HepG2 (cell line): ENCODE data around the gene ZDHHC21. TPM values are rescaled to one million over a fixed set of nuclear protein-coding genes. Genes with fewer than 3 reads are reported as not detected.

Experiments used
- BRCA1 ChIP-seq: sonication (generic); formaldehyde crosslinking; IDR thresholded peaks from 2 replicates; pipeline ENCODE4 v1.4.0; 2020; ENCODE audit warnings: missing genetic modification reagents
- EED ChIP-seq: sonication (generic); formaldehyde crosslinking; IDR thresholded peaks from 2 replicates; pipeline ENCODE4 v1.5.0; 2020; ENCODE audit warnings: mild to moderate bottlenecking, missing genetic modification reagents
- KLF9 ChIP-seq: IDR thresholded peaks from 2 replicates; pipeline ENCODE4 v1.6.1; 2016; ENCODE audit warnings: low read depth
- MIER3 ChIP-seq: IDR thresholded peaks from 2 replicates; pipeline ENCODE4 v1.6.1; 2016; ENCODE audit warnings: missing compliant biosample characterization, borderline replicate concordance
- NR3C1 ChIP-seq: sonication (generic); formaldehyde crosslinking; IDR thresholded peaks from 2 replicates; pipeline ENCODE4 v1.4.0; 2020; ENCODE audit warnings: missing genetic modification reagents
- PAF1 ChIP-seq: IDR thresholded peaks from 2 replicates; pipeline ENCODE4 v1.6.1; 2016; ENCODE audit warnings: missing genetic modification reagents, missing compliant biosample characterization
- PHF21A ChIP-seq: sonication (generic); formaldehyde crosslinking; IDR thresholded peaks from 2 replicates; pipeline ENCODE4 v1.5.0; 2020; ENCODE audit warnings: mild to moderate bottlenecking, missing genetic modification reagents
- PHF8 ChIP-seq: sonication (generic); formaldehyde crosslinking; IDR thresholded peaks from 2 replicates; pipeline ENCODE4 v1.5.0; 2020; ENCODE audit warnings: missing genetic modification reagents
- REPIN1 ChIP-seq: sonication (generic); formaldehyde crosslinking; IDR thresholded peaks from 2 replicates; pipeline ENCODE4 v1.8.0; 2022; ENCODE audit warnings: missing genetic modification reagents, low read depth, mild to moderate bottlenecking, borderline replicate concordance
- STAT5B ChIP-seq: sonication (generic); formaldehyde crosslinking; IDR thresholded peaks from 2 replicates; pipeline ENCODE4 v1.4.0; 2020; ENCODE audit warnings: missing genetic modification reagents
- YY1 ChIP-seq: IDR thresholded peaks from 2 replicates; pipeline ENCODE4 v1.6.1; 2011; ENCODE audit warnings: low read length, low read depth, moderate library complexity, mild to moderate bottlenecking; ENCODE audit not compliant: insufficient read depth, insufficient replicate concordance
- ZBTB7A ChIP-seq: sonication (generic); formaldehyde crosslinking; IDR thresholded peaks from 2 replicates; pipeline ENCODE4 v1.8.0; 2022; ENCODE audit warnings: mild to moderate bottlenecking, missing genetic modification reagents
- ZFP36 ChIP-seq: fragments of 150-350 bp; IDR thresholded peaks from 2 replicates; pipeline ENCODE4 v1.6.1; 2018; ENCODE audit warnings: borderline replicate concordance, low read length, low read depth; ENCODE audit not compliant: partially characterized antibody
- ZNF382 ChIP-seq: sonication (generic); formaldehyde crosslinking; IDR thresholded peaks from 2 replicates; pipeline ENCODE4 v1.5.0; 2020; ENCODE audit warnings: missing genetic modification reagents, mild to moderate bottlenecking, borderline replicate concordance
- ZNF441 ChIP-seq: sonication (generic); formaldehyde crosslinking; IDR thresholded peaks from 2 replicates; pipeline ENCODE4 v1.7.0; 2021; ENCODE audit warnings: missing genetic modification reagents, borderline replicate concordance
- ZNF530 ChIP-seq: sonication (generic); formaldehyde crosslinking; IDR thresholded peaks from 2 replicates; pipeline ENCODE4 v1.5.0; 2020; ENCODE audit warnings: low read depth, mild to moderate bottlenecking, missing genetic modification reagents
- ZNF766 ChIP-seq: sonication (generic); formaldehyde crosslinking; IDR thresholded peaks from 2 replicates; pipeline ENCODE4 v1.5.0; 2020; ENCODE audit warnings: missing genetic modification reagents, borderline replicate concordance
- ZNF792 ChIP-seq: IDR thresholded peaks from 2 replicates; pipeline ENCODE4 v1.6.1; 2016
- polyA plus RNA-seq, 8 experiments: library from polyadenylated mRNA; depleted of rRNA in 3 of 8; stranded (reverse) in 7 of 8; unstranded in 1 of 8; fragments of >200 nt; fragmentation: Illumina TruSeq in 4 of 8; extraction: Trizol in 4 of 8; gene quantifications; 2 replicates each; pipeline versions ENCODE4 v1.2.1 to v1.2.3, GENCODE V29; 2011 to 2016; ENCODE audit warnings: low read depth in 4 of 8, missing spikeins in 1 of 8, mixed read lengths in 1 of 8; ENCODE audit not compliant: insufficient read depth in 1 of 8
- total RNA-seq, 5 experiments: library from RNA; depleted of rRNA; stranded (reverse); fragments of >200 nt; fragmentation: Illumina TruSeq; extraction: Trizol; gene quantifications; 2 replicates each; pipeline ENCODE4 v1.2.3, GENCODE V29; 2016; ENCODE audit warnings: low read depth in 1 of 5
- TF ChIP-seq, protein P1 (sequence below): sonication (generic); formaldehyde crosslinking; IDR thresholded peaks from 2 replicates; pipeline ENCODE4 v1.5.1; 2020; ENCODE audit warnings: missing genetic modification reagents, mild to moderate bottlenecking, borderline replicate concordance
- TF ChIP-seq, protein P2 (sequence below): sonication (generic); formaldehyde crosslinking; IDR thresholded peaks from 2 replicates; pipeline ENCODE4 v1.4.0; 2020; ENCODE audit warnings: mild to moderate bottlenecking, missing genetic modification reagents
- TF ChIP-seq, protein P3 (sequence below): sonication (generic); formaldehyde crosslinking; IDR thresholded peaks from 2 replicates; pipeline ENCODE4 v1.5.0; 2020; ENCODE audit warnings: missing genetic modification reagents
- TF ChIP-seq, protein P4 (sequence below): sonication (generic); formaldehyde crosslinking; conservative IDR thresholded peaks from 2 replicates; pipeline ENCODE4 v1.4.0; 2020; ENCODE audit warnings: missing genetic modification reagents
- TF ChIP-seq, protein P5 (sequence below): IDR thresholded peaks from 2 replicates; pipeline ENCODE4 v1.6.1; 2016

The ZDHHC21 gene
- total and polyA plus RNA-seq, 2 of the 13 experiments (the other 11 are each of a cell fraction or from before 2014, with no cell fraction given), result 2.4 to 3.7 TPM

DNA sequence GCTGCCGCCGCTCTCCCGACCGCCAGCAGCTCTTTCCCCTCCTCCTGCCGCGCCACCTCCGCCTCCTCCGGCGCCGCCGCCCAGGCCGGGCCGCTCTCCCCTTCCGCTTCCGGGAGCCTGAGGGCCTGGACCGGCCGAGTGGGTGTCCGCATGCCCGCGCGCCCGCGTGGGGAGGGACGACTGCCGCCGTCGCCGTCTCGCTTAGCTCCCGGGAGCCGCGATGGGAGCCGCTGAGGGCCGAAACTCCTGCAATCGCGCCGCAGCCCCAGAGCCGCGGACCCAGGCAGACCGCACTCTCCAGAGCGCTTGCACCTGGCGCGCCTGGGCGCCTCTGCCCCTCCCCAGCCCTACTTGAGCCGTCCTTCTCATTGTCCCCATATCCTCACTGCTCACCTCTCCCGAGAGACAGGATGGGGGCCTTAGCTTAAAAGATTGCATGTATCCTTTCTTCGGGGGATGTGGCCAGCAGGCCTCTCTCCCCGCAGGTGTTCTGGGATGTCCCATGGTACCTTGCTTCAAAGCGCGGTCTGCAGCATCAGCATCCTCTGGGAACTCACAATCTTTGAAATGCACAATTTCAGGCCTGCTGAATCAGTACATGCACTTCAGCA lies at the start of gene ZDHHC21 (continued):
- TF ChIP-seq, protein P1, sequence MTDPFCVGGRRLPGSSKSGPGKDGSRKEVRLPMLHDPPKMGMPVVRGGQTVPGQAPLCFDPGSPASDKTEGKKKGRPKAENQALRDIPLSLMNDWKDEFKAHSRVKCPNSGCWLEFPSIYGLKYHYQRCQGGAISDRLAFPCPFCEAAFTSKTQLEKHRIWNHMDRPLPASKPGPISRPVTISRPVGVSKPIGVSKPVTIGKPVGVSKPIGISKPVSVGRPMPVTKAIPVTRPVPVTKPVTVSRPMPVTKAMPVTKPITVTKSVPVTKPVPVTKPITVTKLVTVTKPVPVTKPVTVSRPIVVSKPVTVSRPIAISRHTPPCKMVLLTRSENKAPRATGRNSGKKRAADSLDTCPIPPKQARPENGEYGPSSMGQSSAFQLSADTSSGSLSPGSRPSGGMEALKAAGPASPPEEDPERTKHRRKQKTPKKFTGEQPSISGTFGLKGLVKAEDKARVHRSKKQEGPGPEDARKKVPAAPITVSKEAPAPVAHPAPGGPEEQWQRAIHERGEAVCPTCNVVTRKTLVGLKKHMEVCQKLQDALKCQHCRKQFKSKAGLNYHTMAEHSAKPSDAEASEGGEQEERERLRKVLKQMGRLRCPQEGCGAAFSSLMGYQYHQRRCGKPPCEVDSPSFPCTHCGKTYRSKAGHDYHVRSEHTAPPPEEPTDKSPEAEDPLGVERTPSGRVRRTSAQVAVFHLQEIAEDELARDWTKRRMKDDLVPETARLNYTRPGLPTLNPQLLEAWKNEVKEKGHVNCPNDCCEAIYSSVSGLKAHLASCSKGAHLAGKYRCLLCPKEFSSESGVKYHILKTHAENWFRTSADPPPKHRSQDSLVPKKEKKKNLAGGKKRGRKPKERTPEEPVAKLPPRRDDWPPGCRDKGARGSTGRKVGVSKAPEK (CRISPR knock-in tag), result no peak
- no peak for TF ChIP-seq NR3C1 (CRISPR knock-in tag)
- TF ChIP-seq ZNF441, result peak; percentile 89; the same call in 1 of the 2 replicates
- no peak for TF ChIP-seq KLF9
- no peak for TF ChIP-seq ZNF382 (CRISPR knock-in tag)
- TF ChIP-seq BRCA1 (CRISPR knock-in tag), result no peak
- no peak for TF ChIP-seq MIER3 (CRISPR knock-in tag)
- TF ChIP-seq REPIN1 (CRISPR knock-in tag), result peak; percentile 50; the same call in 1 of the 2 replicates
- TF ChIP-seq, protein P2, sequence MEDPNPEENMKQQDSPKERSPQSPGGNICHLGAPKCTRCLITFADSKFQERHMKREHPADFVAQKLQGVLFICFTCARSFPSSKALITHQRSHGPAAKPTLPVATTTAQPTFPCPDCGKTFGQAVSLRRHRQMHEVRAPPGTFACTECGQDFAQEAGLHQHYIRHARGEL (CRISPR knock-in tag), result no peak
- no peak for TF ChIP-seq ZFP36
- TF ChIP-seq ZNF766 (CRISPR knock-in tag), result no peak
- TF ChIP-seq PHF8 (CRISPR knock-in tag), result peak; percentile 96
- TF ChIP-seq, protein P3, sequence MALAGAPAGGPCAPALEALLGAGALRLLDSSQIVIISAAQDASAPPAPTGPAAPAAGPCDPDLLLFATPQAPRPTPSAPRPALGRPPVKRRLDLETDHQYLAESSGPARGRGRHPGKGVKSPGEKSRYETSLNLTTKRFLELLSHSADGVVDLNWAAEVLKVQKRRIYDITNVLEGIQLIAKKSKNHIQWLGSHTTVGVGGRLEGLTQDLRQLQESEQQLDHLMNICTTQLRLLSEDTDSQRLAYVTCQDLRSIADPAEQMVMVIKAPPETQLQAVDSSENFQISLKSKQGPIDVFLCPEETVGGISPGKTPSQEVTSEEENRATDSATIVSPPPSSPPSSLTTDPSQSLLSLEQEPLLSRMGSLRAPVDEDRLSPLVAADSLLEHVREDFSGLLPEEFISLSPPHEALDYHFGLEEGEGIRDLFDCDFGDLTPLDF, result no peak
- TF ChIP-seq ZNF792 (CRISPR knock-in tag), result peak; percentile 47; the same call in 1 of the 2 replicates
- no peak for TF ChIP-seq PHF21A
- peak; percentile 89 for TF ChIP-seq EED
- TF ChIP-seq PAF1, result no peak
- TF ChIP-seq, protein P4, sequence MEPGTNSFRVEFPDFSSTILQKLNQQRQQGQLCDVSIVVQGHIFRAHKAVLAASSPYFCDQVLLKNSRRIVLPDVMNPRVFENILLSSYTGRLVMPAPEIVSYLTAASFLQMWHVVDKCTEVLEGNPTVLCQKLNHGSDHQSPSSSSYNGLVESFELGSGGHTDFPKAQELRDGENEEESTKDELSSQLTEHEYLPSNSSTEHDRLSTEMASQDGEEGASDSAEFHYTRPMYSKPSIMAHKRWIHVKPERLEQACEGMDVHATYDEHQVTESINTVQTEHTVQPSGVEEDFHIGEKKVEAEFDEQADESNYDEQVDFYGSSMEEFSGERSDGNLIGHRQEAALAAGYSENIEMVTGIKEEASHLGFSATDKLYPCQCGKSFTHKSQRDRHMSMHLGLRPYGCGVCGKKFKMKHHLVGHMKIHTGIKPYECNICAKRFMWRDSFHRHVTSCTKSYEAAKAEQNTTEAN (CRISPR knock-in tag), result no peak
- peak; percentile 28 for TF ChIP-seq YY1
- TF ChIP-seq ZBTB7A (CRISPR knock-in tag), result no peak; the same call in none of the 2 replicates
- TF ChIP-seq ZNF530 (CRISPR knock-in tag), result no peak
- TF ChIP-seq, protein P5, sequence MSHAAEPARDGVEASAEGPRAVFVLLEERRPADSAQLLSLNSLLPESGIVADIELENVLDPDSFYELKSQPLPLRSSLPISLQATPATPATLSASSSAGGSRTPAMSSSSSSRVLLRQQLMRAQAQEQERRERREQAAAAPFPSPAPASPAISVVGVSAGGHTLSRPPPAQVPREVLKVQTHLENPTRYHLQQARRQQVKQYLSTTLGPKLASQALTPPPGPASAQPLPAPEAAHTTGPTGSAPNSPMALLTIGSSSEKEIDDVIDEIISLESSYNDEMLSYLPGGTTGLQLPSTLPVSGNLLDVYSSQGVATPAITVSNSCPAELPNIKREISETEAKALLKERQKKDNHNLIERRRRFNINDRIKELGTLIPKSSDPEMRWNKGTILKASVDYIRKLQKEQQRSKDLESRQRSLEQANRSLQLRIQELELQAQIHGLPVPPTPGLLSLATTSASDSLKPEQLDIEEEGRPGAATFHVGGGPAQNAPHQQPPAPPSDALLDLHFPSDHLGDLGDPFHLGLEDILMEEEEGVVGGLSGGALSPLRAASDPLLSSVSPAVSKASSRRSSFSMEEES (CRISPR knock-in tag), result peak; percentile 50; the same call in 1 of the 2 replicates
- no peak for TF ChIP-seq STAT5B
